ENCODE measurements around the gene PDCD6IP.

GRCh38 chr3:33910031-33910430 lies 111.6 kb downstream of the PDCD6IP start:
- no peak for TF ChIP-seq CTCF (IDR thresholded peaks at IDR 0.05; ENCODE audit: low read length)
- no peak for TF ChIP-seq EZH2 (optimal IDR thresholded peaks at IDR 0.05; ENCODE audit: low read depth, low read length)
- TF ChIP-seq EZH2phosphoT487 (IDR thresholded peaks at IDR 0.05; ENCODE audit: low read length) = no peak

Data from MM.1S (cell line).